CD4-positive, alpha-beta T cell (primary cell): ENCODE measurements around the gene TSHZ2. TPM values are rescaled to one million over a fixed set of nuclear protein-coding genes. Genes with fewer than 3 reads are reported as not detected.

Experiments used
- ATAC-seq: fragments of 200-7000 bp; cut with Tn5 transposase; one replicate; pipeline ENCODE4 v1.10.0; 2022; ENCODE audit warnings: mild to moderate bottlenecking; ENCODE audit not compliant: poor library complexity
- CTCF ChIA-PET: fragments of 350-600 bp; sonication (Branson Sonifier 250); formaldehyde crosslinking; loops from one replicate; lab custom pipeline; 2021; ENCODE audit warnings: antibody characterized with exemption, inconsistent platforms; lab: Charles Lee
- POLR2A ChIA-PET: fragments of 350-600 bp; sonication (Branson Sonifier 250); formaldehyde crosslinking; loops from one replicate; lab custom pipeline; 2021; ENCODE audit warnings: antibody characterized with exemption, inconsistent platforms; lab: Charles Lee
- DNase-seq, 14 experiments: peaks; one replicate each; pipeline ENCODE4 v3.0.0-alpha.2; 2013 to 2020; ENCODE audit warnings: mixed read lengths in 2 of 14
- H3K27ac ChIP-seq, 2 donors: one replicate each; pipeline versions ENCODE4 v1.5.1 to v1.7.0; 2013; ENCODE audit warnings: low read length in 2 of 2, low read depth in 1 of 2, mild to moderate bottlenecking in 1 of 2
- H3K27me3 ChIP-seq, 2 experiments: 1 replicate in 1 of 2; 2 replicates in 1 of 2; pipeline versions ENCODE4 v1.6.1 to v1.7.0; 2013; ENCODE audit warnings: low read length in 2 of 2, control low read depth in 1 of 2, mild to moderate bottlenecking in 1 of 2, moderate library complexity in 1 of 2; ENCODE audit not compliant: insufficient read depth in 2 of 2, control insufficient read depth in 1 of 2
- H3K36me3 ChIP-seq: one replicate; pipeline ENCODE4 v1.6.1; 2013; ENCODE audit warnings: low read length, control low read depth; ENCODE audit not compliant: insufficient read depth
- H3K4me1 ChIP-seq: one replicate; pipeline ENCODE4 v1.6.1; 2013; ENCODE audit warnings: low read length, control low read depth; ENCODE audit not compliant: insufficient read depth
- H3K4me3 ChIP-seq: one replicate; pipeline ENCODE4 v1.5.1; 2013; ENCODE audit warnings: mild to moderate bottlenecking, low read length, moderate library complexity
- H3K9me3 ChIP-seq, 2 experiments: 1 replicate in 1 of 2; 2 replicates in 1 of 2; pipeline versions ENCODE4 v1.6.1 to v1.7.0; 2013; ENCODE audit warnings: low read length in 2 of 2, mild to moderate bottlenecking in 2 of 2, control low read depth in 1 of 2, moderate library complexity in 1 of 2; ENCODE audit not compliant: control insufficient read depth in 1 of 2, insufficient read depth in 1 of 2
- H3K27ac Mint-ChIP-seq: one replicate; pipeline ENCODE4 v1.8.0; 2020; ENCODE audit warnings: mixed read lengths
- H3K27me3 Mint-ChIP-seq: one replicate; pipeline ENCODE4 v1.8.0; 2021; ENCODE audit warnings: mixed read lengths
- H3K36me3 Mint-ChIP-seq: one replicate; pipeline ENCODE4 v1.8.0; 2021; ENCODE audit warnings: low read depth, mixed read lengths
- H3K4me1 Mint-ChIP-seq: one replicate; pipeline ENCODE4 v1.8.0; 2021; ENCODE audit warnings: low read depth, mixed read lengths
- H3K4me3 Mint-ChIP-seq: one replicate; pipeline ENCODE4 v1.8.0; 2020; ENCODE audit warnings: mild to moderate bottlenecking, mixed read lengths
- H3K9me3 Mint-ChIP-seq: one replicate; pipeline ENCODE4 v1.8.0; 2020; ENCODE audit warnings: mixed read lengths
- CTCF ChIP-seq: fragments of 200-600 bp; IDR thresholded peaks from one replicate; pipeline ENCODE4 v1.8.0; 2022; ENCODE audit warnings: antibody characterized with exemption, mild to moderate bottlenecking
- intact Hi-C, 2 experiments: fragments of 100-400 bp; cut with DNase I in 1 of 2; cut with micrococcal nuclease in 1 of 2; formaldehyde crosslinking; loops; one replicate each; pipeline versions ENCODE4 v1.15.1 to v1.9.0; 2023 to 2025; cut with DNase I, micrococcal nuclease
- total RNA-seq, 174 experiments: library from RNA in 2 of 174; stranded (reverse) in 2 of 174; gene quantifications; one replicate each; pipeline ENCODE4 v1.2.3 and lab custom pipeline; 2021 to 2026

The TSHZ2 gene
- total RNA-seq, 2 experiments from 2014 or later, result 26.1 to 27.4 TPM

GRCh38 chr20:53048387-53048786 is 76.2 kb downstream of the TSHZ2 start:
- no peaks in the 10 kb centered on the region for H3K4me1 ChIP-seq
- Mint-ChIP-seq H3K36me3 (peaks cover 12% of the 10 kb centered on the region), H3K4me3 (no peak overlapping the region), H3K27ac (no peak overlapping the region), H3K9me3 (peaks cover 2% of the 10 kb centered on the region), H3K27me3 (no peaks in the 10 kb centered on the region), H3K4me1 (no peaks in the 10 kb centered on the region)
- intact Hi-C loops, result no loop called here
- CTCF ChIA-PET, result no interaction called here
- TF ChIP-seq CTCF, result no peak
- H3K27me3 ChIP-seq, result no peaks in the 10 kb centered on the region
- no peak overlapping the region for H3K27ac ChIP-seq
- H3K36me3 ChIP-seq, result no peaks in the 10 kb centered on the region
- DNase-seq, result no peak
- ATAC-seq, result no peak
- no peak overlapping the region for H3K4me3 ChIP-seq
- POLR2A ChIA-PET, result no interaction called here
- peaks cover 0 to 7% of the 10 kb centered on the region in 2 experiments for H3K9me3 ChIP-seq

GRCh38 chr20:53050338-53050737 is 78.2 kb downstream of the TSHZ2 start:
- Histone ChIP-seq H3K27me3 (no peaks in the 10 kb centered on the region), H3K36me3 (no peaks in the 10 kb centered on the region), H3K27ac (no peak overlapping the region), H3K4me3 (no peak overlapping the region), H3K4me1 (no peaks in the 10 kb centered on the region), H3K9me3 (peaks cover 0 to 7% of the 10 kb centered on the region in 2 experiments)
- no peak for TF ChIP-seq CTCF
- Mint-ChIP-seq H3K4me1 (no peaks in the 10 kb centered on the region), H3K27me3 (no peaks in the 10 kb centered on the region), H3K4me3 (no peak overlapping the region), H3K27ac (no peak overlapping the region), H3K36me3 (peaks cover 6% of the 10 kb centered on the region), H3K9me3 (peaks cover 2% of the 10 kb centered on the region)
- ChIA-PET CTCF (interaction anchor here (1.3 kb wide), 1 partner anchor 21 kb away, joined by 3 read pairs; no protein-coding TSS in a partner anchor), POLR2A (no interaction called here)
- ATAC-seq, result no peak
- no peak for DNase-seq
- intact Hi-C loops, result no loop called here

GRCh38 chr20:53052380-53052779 is 80.2 kb downstream of the TSHZ2 start:
- Mint-ChIP-seq H3K9me3 (peaks cover 2% of the 10 kb centered on the region), H3K27ac (no peak overlapping the region), H3K36me3 (peaks cover 5% of the 10 kb centered on the region), H3K4me1 (no peaks in the 10 kb centered on the region), H3K4me3 (no peak overlapping the region), H3K27me3 (no peaks in the 10 kb centered on the region)
- ATAC-seq (no peak), DNase-seq (no peak)
- no peaks in the 10 kb centered on the region for H3K36me3 ChIP-seq
- H3K4me3 ChIP-seq, result no peak overlapping the region
- H3K9me3 ChIP-seq, result peaks cover 0 to 4% of the 10 kb centered on the region in 2 experiments
- no peak for TF ChIP-seq CTCF
- no peak overlapping the region for H3K27ac ChIP-seq
- intact Hi-C loops, result no loop called here
- H3K4me1 ChIP-seq, result no peaks in the 10 kb centered on the region
- ChIA-PET CTCF (no interaction called here), POLR2A (interaction anchor here (0.5 kb wide), 1 partner anchor 49 kb away, joined by 4 read pairs; no protein-coding TSS in a partner anchor)
- no peaks in the 10 kb centered on the region for H3K27me3 ChIP-seq
